ENCODE data around the gene MAST4.

Gene MAST4

DNA sequence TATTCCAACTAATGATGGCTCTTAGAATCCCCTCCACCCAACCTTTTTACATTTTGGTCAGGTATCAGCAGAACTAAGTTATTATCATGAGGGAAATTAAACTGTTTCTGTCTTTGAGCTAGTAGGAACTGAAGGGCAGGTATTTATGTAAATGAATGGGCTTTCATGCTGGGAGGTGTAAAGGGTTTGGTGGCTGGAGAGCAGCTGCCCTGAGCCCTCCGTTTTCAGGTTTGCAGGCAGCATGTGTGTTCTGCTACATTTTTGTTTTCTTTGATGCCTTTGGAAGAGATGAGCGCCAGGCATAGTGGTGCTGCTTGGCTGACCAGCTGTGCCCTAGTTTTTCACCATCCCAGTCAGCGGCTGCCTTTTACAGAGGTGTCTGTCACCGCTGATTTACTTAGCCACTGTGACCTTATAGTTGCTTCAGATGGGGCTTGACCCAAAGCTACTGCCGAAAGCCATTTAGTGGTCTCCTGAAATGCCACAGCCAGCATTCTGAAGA lies 231.9 kb downstream of the MAST4 start:
- no peak for TF ChIP-seq CTCF (IDR thresholded peaks at IDR 0.05; ENCODE audit: borderline replicate concordance, control extremely low read depth, extremely low read depth, insufficient read depth, missing control alignments)
- in situ Hi-C loops (cut with MboI; ENCODE audit: low sequenced_read_pairs, unreplicated experiment) = no loop called here
- DNase-seq (ENCODE audit: low spot score) = no peak

GRCh38 chr5:66828548-66829357 lies 232.6 kb downstream of the MAST4 start:
- in situ Hi-C loops (cut with MboI; ENCODE audit: low sequenced_read_pairs, unreplicated experiment) = no loop called here
- no peak for DNase-seq (ENCODE audit: low spot score)
- no peak for TF ChIP-seq CTCF (IDR thresholded peaks at IDR 0.05; ENCODE audit: borderline replicate concordance, control extremely low read depth, extremely low read depth, insufficient read depth, missing control alignments)

DNA sequence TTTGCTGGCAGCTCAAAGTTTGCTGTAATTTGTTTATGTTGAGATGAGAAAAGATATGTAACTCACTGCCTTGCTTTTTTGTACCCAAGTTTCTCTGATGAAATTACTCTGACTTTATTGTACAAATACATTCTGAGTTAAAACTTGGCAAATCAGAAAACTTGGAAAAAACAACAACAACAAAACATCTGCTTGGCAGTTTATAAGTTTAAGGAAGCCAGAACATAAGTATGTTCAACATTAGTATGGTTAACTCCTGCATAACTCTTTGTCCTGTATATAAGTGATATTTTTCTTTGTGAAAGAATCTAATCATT lies 233.1 kb downstream of the MAST4 start:
- in situ Hi-C loops (cut with MboI; ENCODE audit: low sequenced_read_pairs, unreplicated experiment) = no loop called here
- TF ChIP-seq CTCF (IDR thresholded peaks at IDR 0.05; ENCODE audit: borderline replicate concordance, control extremely low read depth, extremely low read depth, insufficient read depth, missing control alignments) = no peak
- no peak for DNase-seq (ENCODE audit: low spot score)

DNA sequence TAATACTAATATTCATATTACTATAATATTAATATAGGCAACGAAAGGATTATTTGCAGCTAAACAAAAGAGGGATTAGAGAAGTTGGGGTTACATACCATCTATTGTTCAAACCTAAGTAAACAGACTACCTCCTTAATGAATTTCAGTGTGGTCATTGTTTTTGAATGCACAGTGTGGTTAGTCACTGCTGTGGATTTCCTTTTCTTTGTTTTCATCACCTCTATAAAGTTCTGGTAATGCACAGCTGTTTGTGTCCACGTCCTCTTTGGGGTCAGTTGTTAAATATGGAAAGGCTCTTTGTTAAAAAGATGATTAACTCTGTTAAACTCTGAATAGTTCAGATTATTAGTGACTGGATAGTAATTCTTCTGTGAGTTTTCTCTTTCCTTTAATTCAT lies 233.6 kb downstream of the MAST4 start:
- no peak for TF ChIP-seq CTCF (IDR thresholded peaks at IDR 0.05; ENCODE audit: borderline replicate concordance, control extremely low read depth, extremely low read depth, insufficient read depth, missing control alignments)
- in situ Hi-C loops (cut with MboI; ENCODE audit: low sequenced_read_pairs, unreplicated experiment) = no loop called here
- no peak for DNase-seq (ENCODE audit: low spot score)

DNA sequence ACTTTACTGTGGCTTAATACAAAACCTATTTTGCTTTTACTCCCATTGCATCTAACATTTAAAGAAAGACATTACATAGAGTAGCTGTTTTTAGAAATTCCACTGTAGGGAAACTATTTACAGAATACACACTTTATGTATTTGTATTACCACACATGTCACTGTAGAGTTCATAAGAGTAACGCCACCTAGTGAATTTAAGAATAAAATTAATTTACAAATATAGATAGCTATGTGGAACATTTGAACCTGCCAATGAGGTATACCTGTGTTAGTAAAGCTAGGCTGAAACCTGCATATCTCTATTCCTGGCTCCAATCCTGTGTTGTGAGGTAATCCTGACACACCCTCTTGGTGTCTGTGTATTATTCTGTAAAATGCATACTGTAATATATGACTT lies 234.4 kb downstream of the MAST4 start:
- in situ Hi-C loops (cut with MboI; ENCODE audit: low sequenced_read_pairs, unreplicated experiment) = no loop called here
- no peak for TF ChIP-seq CTCF (IDR thresholded peaks at IDR 0.05; ENCODE audit: borderline replicate concordance, control extremely low read depth, extremely low read depth, insufficient read depth, missing control alignments)
- DNase-seq (ENCODE audit: low spot score) = no peak

DNA sequence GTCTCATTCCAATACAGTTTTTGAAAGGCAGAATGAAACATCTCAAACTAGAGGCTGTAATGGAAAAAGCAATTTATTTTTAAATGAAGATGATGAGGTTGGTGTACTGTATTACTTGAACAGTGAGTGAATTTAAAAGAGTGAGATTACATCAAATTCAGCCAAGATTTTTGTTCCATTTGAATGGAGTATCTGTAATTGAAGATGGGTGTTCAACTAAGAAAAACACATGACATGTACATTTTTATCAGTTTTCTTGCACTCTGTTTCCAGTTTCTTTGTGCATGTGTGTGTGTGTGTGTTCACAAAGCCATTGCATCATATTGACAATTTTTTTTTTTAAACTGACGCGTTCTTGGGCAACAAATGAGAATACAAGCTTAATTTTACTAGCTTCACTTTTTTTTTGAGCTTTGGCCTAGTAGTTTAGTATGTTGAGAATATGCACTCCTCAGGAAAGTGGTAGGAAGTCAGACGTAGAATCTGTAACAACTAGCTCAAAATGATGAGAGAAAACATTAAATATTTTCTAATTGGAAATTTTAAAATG lies 243.5 kb downstream of the MAST4 start:
- no peak for DNase-seq (ENCODE audit: low spot score)
- in situ Hi-C loops (cut with MboI; ENCODE audit: low sequenced_read_pairs, unreplicated experiment) = no loop called here
- no peak for TF ChIP-seq CTCF (IDR thresholded peaks at IDR 0.05; ENCODE audit: borderline replicate concordance, control extremely low read depth, extremely low read depth, insufficient read depth, missing control alignments)

All from GM13976 (cell line).